Measurements from ENCODE around the gene NELL1.

The NELL1 gene

GRCh38 chr11:21537980-21538379 lies 868.6 kb downstream of the NELL1 start:
- H3K4me3 ChIP-seq (ENCODE audit: low read depth, low read length), result no peak overlapping the region
- in situ Hi-C loops (cut with HindIII; ENCODE audit: low sequenced_read_pairs), result no loop called here
- DNase-seq (ENCODE audit: low read depth, low spot score), result no peak
- TF ChIP-seq CTCF (IDR thresholded peaks at IDR 0.05; ENCODE audit: low read depth, low read length), result no peak

GRCh38 chr11:21541187-21541751 lies 871.9 kb downstream of the NELL1 start:
- H3K4me3 ChIP-seq (ENCODE audit: low read depth, low read length), result no peak overlapping the region
- no peak for DNase-seq (ENCODE audit: low read depth, low spot score)
- in situ Hi-C loops (cut with HindIII; ENCODE audit: low sequenced_read_pairs), result no loop called here
- TF ChIP-seq CTCF (IDR thresholded peaks at IDR 0.05; ENCODE audit: low read depth, low read length), result no peak

- in situ Hi-C loops (cut with HindIII; ENCODE audit: low sequenced_read_pairs), result no loop called here
- no peak for TF ChIP-seq CTCF (IDR thresholded peaks at IDR 0.05; ENCODE audit: low read depth, low read length)
- DNase-seq (ENCODE audit: low read depth, low spot score), result no peak
- H3K4me3 ChIP-seq (ENCODE audit: low read depth, low read length), result no peak overlapping the region
These were observed 874.5 kb downstream of the NELL1 start for GRCh38 chr11:21543901-21544300.

- TF ChIP-seq CTCF (IDR thresholded peaks at IDR 0.05; ENCODE audit: low read depth, low read length), result no peak
- no peak for DNase-seq (ENCODE audit: low read depth, low spot score)
- in situ Hi-C loops (cut with HindIII; ENCODE audit: low sequenced_read_pairs), result no loop called here
- no peak overlapping the region for H3K4me3 ChIP-seq (ENCODE audit: low read depth, low read length)
These were observed 876.3 kb downstream of the NELL1 start for GRCh38 chr11:21545699-21546098.

GRCh38 chr11:21546703-21547102 lies 877.3 kb downstream of the NELL1 start:
- no peak for TF ChIP-seq CTCF (IDR thresholded peaks at IDR 0.05; ENCODE audit: low read depth, low read length)
- no peak for DNase-seq (ENCODE audit: low read depth, low spot score)
- in situ Hi-C loops (cut with HindIII; ENCODE audit: low sequenced_read_pairs), result no loop called here
- no peak overlapping the region for H3K4me3 ChIP-seq (ENCODE audit: low read depth, low read length)

GRCh38 chr11:21552911-21553310 lies 883.5 kb downstream of the NELL1 start:
- no peak for DNase-seq (ENCODE audit: low read depth, low spot score)
- in situ Hi-C loops (cut with HindIII; ENCODE audit: low sequenced_read_pairs), result no loop called here
- no peak overlapping the region for H3K4me3 ChIP-seq (ENCODE audit: low read depth, low read length)
- TF ChIP-seq CTCF (IDR thresholded peaks at IDR 0.05; ENCODE audit: low read depth, low read length), result no peak

GRCh38 chr11:21553795-21554194 lies 884.4 kb downstream of the NELL1 start:
- in situ Hi-C loops (cut with HindIII; ENCODE audit: low sequenced_read_pairs), result no loop called here
- no peak overlapping the region for H3K4me3 ChIP-seq (ENCODE audit: low read depth, low read length)
- no peak for DNase-seq (ENCODE audit: low read depth, low spot score)
- no peak for TF ChIP-seq CTCF (IDR thresholded peaks at IDR 0.05; ENCODE audit: low read depth, low read length)

Data from astrocyte of the spinal cord (primary cell).